ENCODE data around the gene CARMIL1.
"Not testable (repeated sequence)": the region's sequence is repeated elsewhere in the genome, so short reads cannot be mapped to it uniquely, and the experiment has no call there.

Gene CARMIL1

GRCh38 chr6:25434921-25435320 is 155.7 kb downstream of the CARMIL1 start:
- in situ Hi-C loops (cut with HindIII; ENCODE audit: low sequenced_read_pairs) = no loop called here

GRCh38 chr6:25435416-25435985 is 156.3 kb downstream of the CARMIL1 start:
- in situ Hi-C loops (cut with HindIII; ENCODE audit: low sequenced_read_pairs) = no loop called here

DNA sequence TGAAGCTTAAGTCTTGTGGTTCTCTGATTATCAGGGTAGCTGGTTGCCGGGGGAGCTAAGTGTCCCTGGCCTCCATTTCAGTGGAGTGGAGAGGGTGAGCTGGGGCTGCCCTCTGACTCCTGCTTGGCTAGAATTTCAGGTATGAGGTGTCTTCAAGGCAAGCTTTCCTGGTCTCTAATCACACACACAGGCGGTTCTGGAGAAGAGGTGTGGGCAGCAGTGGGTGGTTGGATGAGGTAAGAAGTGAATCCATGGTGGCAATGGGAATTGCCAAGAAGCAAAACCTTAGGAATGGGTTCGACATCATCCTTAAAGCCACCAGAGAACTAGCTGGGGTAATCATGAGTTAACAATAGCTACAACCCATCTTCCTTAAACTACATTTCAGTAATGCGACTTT is 157.6 kb downstream of the CARMIL1 start:
- in situ Hi-C loops (cut with HindIII; ENCODE audit: low sequenced_read_pairs) = no loop called here

DNA sequence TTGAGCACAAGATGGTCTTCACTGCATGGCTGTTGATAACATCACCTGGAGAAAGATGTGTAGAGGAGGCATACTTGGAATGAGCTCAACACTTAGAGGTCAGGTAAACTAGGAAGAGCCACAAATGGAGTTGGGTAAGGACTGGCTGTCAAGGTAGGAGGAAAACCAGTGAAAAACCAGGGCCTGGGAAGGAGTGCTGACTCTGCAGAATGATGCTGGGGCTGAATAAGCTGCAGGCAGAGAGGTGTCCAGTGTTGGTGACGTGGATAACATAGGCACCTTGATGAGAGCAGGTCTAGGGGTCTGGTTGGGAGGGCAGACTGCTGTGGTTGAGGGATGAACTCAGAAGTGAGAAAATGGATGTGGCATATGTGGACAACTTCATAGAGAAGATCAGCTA is 160.2 kb downstream of the CARMIL1 start:
- in situ Hi-C loops (cut with HindIII; ENCODE audit: low sequenced_read_pairs) = no loop called here

DNA sequence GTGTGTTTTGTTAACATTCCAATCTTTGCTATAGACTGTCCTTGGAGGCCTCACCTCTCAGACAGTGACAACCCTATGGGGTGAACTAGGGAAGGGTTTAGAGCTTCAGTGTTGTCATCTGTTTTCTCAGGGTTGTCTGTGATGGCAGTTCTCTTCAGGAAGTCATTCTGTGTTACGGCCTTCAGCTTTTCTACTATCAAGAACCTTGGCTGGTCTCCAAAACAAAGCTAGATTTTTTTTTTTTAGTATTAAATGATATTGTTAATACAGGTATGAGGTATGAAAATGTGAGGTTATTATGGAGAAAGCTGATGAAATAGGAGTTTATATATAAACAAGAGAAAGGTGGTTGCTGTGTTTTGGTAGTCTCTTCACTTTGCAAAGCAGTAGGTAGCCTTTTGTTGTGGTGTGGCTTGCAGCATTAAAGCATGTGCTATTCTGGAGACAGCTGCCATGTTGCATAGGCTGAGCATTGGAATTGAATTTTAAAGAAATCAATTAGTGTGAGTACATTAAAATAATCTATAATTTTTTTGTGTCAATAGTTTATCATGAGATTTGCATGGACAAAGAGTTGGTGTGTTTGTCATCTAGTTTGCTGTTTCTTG is 162.6 kb downstream of the CARMIL1 start:
- in situ Hi-C loops (cut with HindIII; ENCODE audit: low sequenced_read_pairs) = no loop called here

GRCh38 chr6:25442898-25443297 is 163.7 kb downstream of the CARMIL1 start:
- in situ Hi-C loops (cut with HindIII; ENCODE audit: low sequenced_read_pairs) = no loop called here

DNA sequence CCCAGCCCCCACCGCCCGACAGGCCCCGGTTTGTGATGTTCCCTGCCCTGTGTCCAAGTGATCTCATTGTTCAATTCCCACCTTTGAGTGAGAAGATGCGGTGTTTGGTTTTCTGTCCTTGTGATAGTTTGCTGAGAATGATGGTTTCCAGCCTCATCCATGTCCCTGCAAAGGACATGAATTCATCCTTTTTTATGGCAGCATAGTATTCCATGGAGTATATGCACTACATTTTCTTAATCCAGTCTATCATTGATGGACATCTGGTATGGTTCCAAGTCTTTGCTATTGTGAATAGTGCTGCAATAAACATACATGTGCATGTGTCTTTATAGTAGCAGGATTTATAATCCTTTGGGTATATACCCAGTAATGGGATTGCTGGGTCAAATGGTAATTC is 165.3 kb downstream of the CARMIL1 start:
- in situ Hi-C loops (cut with HindIII; ENCODE audit: low sequenced_read_pairs) = not testable (repeated sequence)

DNA sequence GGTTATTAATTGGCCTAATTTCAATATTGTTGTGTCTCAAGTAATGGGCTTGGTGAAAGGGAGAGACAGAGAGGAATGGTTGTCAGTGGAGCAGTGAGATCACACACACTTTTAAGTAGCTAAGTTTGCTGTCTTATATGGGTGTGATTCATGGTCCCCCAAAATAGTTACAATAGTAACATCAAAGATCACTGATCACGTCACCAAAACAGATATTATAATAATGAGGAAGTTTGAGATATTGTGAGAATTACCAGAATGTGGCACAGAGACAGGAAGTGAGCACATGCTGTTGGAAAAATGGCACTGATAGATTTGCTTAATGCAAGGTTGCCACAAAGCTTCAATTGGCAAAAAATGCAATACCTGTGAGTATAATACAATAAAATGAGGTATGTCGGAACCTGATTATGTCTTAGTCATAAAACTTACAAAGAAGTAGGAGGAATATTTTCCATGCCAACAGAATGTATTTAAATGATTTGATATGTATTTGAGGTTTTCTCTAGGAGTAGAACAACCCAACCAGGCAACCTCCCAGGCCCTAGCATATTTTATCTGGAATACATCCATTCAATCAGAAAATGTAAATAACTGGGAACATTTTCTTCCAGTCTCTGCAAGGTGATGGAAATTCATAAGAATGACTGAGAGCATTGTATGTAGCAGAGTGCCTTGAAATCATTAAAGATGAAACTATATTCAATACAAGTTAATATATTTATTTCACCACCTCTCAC is 167.8 kb downstream of the CARMIL1 start:
- in situ Hi-C loops (cut with HindIII; ENCODE audit: low sequenced_read_pairs) = no loop called here

- in situ Hi-C loops (cut with HindIII; ENCODE audit: low sequenced_read_pairs) = no loop called here
These were observed 168.4 kb downstream of the CARMIL1 start for GRCh38 chr6:25447570-25447929.

GRCh38 chr6:25448965-25449538 is 169.9 kb downstream of the CARMIL1 start:
- in situ Hi-C loops (cut with HindIII; ENCODE audit: low sequenced_read_pairs) = no loop called here

DNA sequence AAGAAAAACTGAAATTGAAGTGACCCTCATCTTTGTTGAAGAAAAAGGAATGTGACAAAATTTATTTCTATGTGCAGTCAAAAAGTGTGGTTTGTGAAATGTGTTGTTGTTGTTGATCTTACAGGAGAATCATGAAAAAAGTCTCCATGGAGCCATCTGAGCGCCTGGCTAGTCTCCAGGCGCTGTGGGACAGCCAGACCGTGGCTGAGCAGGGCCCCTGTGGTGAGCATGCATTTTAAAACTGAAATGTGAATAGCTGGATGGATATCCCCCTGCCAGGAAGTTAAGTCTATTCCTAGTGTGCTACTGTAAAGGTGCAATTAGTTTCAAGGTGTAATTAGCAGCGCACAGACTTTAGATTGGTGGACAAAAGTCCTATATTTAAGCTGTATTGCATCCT is 170.6 kb downstream of the CARMIL1 start:
- in situ Hi-C loops (cut with HindIII; ENCODE audit: low sequenced_read_pairs) = no loop called here

DNA sequence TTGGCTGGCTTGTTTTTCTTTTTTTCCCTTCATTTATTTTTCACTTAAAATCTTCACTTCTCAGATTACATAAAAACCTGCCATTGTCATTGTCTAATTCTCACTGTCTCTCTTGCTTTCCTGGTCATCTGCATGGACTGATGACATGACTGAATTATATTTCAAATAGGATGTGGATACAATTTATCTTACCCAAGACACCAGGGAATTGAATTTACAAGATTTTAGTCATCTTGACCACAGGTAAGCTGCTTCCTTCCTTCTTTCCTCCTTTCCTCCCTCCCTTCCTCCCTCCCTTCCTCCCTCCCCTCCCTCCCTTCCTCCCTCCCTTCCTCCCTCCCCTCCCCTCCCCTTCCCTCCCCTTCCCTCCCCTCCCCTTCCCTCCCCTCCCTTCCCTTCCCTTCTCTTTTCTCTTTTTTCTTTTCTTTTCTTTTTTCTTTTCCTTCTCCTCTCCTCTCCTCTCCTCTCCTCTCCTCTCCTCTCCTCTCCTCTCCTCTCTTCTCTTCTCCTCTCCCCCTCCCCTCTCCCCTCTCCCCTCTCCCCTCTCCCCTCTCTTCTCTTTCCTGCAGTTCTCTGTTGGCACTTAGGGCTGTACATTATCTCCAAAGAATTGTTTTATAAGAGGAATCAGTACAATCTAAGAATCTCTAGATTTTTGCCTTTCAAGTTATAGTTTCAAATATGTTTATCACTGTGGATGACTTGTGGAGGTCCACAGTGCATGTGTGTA is 171.5 kb downstream of the CARMIL1 start:
- in situ Hi-C loops (cut with HindIII; ENCODE audit: low sequenced_read_pairs) = no loop called here

DNA sequence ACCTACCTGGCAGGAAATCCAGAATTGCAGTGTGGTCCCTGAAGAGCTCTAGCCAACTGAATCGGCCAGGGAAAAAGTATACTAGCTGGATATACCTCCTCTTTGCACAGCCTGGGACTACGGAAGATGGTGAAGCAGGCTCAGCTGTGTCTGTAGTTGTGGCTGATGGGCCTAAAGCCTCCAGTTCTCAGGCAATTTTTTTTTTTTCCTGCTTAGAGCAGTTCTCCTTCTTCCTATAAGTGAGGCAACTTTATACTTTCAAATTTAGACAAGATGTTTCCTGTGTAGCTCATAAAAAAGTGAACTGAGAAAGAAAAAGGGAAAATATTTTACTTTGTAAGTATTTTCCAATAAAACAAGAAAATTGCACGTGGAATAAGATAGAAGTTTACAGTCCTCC is 172.9 kb downstream of the CARMIL1 start:
- in situ Hi-C loops (cut with HindIII; ENCODE audit: low sequenced_read_pairs) = no loop called here

GRCh38 chr6:25453288-25453687 is 174.1 kb downstream of the CARMIL1 start:
- in situ Hi-C loops (cut with HindIII; ENCODE audit: low sequenced_read_pairs) = no loop called here

DNA sequence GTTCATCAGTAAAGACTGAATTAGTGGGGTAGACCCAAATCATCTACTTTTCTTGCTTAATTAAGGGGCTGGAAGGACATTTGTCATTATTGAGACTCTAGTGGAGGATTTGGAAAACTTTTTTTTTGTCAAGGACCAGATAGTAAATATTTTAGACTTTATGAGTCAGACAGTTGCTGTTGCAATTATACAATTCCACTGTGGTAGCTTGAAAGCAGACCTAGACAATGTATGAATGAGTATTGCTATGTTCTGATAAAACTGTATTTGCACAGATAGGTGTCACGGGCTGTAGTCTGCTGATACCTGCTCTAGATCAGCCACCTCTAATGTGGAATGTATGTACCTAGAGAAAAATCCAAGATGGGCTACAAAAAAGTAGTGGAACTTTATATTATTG is 175.0 kb downstream of the CARMIL1 start:
- in situ Hi-C loops (cut with HindIII; ENCODE audit: low sequenced_read_pairs) = no loop called here

- in situ Hi-C loops (cut with HindIII; ENCODE audit: low sequenced_read_pairs) = no loop called here
These were observed 177.3 kb downstream of the CARMIL1 start for GRCh38 chr6:25456249-25457040.

- in situ Hi-C loops (cut with HindIII; ENCODE audit: low sequenced_read_pairs) = no loop called here
These were observed 178.3 kb downstream of the CARMIL1 start for GRCh38 chr6:25457516-25457915.

- in situ Hi-C loops (cut with HindIII; ENCODE audit: low sequenced_read_pairs) = no loop called here
These were observed 179.3 kb downstream of the CARMIL1 start for GRCh38 chr6:25458485-25458884.

GRCh38 chr6:25462235-25462897 is 183.2 kb downstream of the CARMIL1 start:
- in situ Hi-C loops (cut with HindIII; ENCODE audit: low sequenced_read_pairs) = no loop called here

GRCh38 chr6:25463441-25463840 is 184.3 kb downstream of the CARMIL1 start:
- in situ Hi-C loops (cut with HindIII; ENCODE audit: low sequenced_read_pairs) = no loop called here

Data from endothelial cell of hepatic sinusoid (primary cell).